ENCODE data around the gene PRRC1. TPM values are rescaled to one million over a fixed set of nuclear protein-coding genes. Genes with fewer than 3 reads are reported as not detected.

PRRC1 gene
- total RNA-seq, 1 donor from 2014 or later: 32.3 TPM

Other genes with a start within 250 kb of the PRRC1 start
- gene MEGF10, start 226.8 kb upstream of the PRRC1 start, total RNA-seq: 0.90 and 3.4 TPM in 2 replicates
- gene CTXN3, start 131.4 kb downstream of the PRRC1 start, total RNA-seq: not detected in 2 replicates
- gene CCDC192, start 185.8 kb downstream of the PRRC1 start, total RNA-seq: not detected in 2 replicates